Skeletal muscle cell (primary cell): ENCODE results near the gene MACROD2.

Source experiments
- DNase-seq: peaks from one replicate; pipeline ENCODE4 v3.0.0-alpha.2; 2010; ENCODE audit warnings: low read depth
- H3K4me3 ChIP-seq: 2 replicates; pipeline ENCODE4 v1.5.1; 2011; ENCODE audit warnings: low read depth, mild to moderate bottlenecking, control low read depth, low read length, moderate library complexity

Gene MACROD2

DNA sequence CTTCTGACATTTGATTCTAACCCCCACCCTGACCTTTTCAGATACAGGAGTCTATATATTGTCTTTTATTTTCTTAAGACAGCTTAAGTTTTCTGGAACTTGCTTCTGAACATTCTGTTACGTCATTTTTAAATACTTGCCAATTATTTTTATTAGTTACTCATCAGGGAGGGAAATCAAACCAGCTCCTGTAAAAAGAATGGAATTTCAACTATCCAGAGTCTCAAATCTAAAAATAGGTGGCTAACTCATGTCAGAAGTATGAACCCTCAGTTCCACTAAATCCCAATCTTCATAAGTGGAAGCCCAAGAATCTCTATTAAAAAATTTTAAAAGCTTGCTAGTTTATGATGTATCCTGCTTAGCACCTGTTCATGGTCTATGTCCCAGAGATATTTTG is 1677.9 kb downstream of the MACROD2 start:
- H3K4me3 ChIP-seq: no peak overlapping the region
- DNase-seq: peak; percentile 39

DNA sequence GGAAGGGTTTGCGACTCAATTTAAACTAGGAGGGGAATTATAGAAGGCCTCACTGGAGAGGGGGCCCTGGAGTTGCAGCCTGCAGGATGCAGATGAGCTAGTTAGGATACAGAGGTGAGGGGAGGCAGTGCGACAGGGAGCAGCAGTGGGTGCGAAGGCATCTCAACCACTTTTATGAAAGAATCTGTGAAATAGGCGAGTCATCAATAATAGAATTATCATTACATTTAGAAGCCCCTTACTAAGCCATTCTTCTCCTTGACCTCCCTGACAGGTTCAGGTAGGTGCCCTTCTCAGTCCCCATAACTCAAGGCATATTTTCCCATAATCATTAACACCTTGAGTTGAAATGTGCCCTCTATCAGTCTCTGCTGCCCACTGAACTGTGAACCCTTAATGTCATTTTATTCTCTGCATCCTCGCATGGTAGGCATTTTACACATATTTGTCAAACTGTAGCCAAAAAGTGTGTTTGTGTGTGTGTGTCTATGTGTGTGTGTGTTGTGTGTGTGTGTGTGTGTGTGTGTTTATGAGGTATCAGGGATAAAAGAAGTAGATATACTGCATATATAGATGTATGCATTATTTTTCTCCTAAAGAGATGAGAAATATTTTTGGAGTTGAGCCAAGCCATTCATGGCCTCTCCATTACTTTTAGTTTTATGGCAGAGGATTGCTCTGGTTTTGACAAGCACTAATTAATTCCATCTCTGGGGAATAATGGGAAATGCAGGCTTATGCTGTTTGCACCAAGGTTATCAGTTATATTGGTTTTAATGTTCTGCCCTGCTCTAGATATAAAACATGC is 1679.1 kb downstream of the MACROD2 start:
- no peak overlapping the region for H3K4me3 ChIP-seq
- no peak for DNase-seq

DNA sequence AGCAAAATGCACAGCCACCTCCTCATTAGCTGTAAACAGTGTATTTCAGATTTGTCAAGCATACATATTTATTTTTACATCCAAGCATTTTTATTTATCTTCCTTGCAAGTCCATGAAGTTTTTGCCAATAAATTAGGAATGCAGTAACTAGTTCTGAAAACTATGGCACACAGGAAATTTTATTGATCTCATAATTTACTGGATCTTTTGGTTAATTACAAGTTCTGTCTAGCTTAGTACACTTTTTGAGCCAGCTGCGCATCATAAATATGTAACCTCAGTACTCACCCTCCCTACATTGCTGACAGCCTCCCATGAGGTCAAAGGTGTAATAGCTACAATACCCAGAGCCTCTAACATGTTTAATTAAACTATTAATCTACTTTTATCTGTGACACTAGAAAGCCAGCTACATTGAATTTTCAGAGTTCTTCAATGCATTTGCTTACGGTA is 1679.8 kb downstream of the MACROD2 start:
- DNase-seq: no peak
- H3K4me3 ChIP-seq: no peak overlapping the region

DNA sequence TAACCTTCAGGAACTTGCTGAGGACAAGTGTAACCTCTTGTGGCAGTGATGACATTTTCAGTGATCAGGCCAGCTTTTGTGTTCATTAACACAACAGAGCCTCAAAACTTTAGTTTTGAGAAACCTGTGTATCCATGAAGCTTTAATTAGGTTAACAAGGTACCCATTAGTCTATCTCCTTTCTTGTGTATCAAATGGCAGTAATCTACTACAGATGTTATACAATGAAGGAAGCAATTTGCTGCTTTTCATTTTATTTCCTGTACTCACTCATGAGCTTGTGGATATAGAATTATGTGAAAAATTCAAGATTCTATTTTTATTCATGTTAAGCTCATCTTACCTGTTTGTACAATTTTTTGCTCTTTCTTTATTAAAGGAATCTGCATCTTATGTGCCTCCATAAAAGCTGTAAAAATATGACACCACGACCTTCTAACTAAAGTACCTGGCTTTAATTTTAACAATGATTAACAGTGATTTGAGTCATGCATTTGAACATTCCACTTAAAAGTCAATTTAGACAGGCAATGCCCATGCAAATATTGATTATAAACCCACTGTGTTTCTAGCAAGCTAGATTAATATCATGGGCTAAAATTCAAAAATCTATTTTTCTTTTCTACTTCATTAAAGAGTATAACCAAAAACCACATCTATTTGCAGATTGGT is 1680.6 kb downstream of the MACROD2 start:
- no peak for DNase-seq

DNA sequence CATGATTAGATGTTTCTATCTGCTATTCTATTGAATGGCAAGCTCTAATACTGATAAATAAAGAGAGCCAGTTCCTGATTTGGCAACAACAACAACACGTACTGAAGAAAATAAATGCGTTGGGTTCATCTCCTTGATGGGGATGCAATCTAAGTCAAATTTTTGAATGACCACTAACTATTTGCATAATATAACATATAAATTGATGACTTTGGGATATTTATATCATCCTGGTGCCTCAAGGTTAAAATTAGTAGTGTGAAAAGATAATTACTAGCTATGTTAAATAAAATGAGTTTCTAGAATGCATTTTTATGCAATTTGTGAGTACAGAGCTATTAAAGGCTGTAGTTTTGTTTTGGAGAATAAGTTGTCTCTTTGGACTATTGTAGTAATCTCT is 1681.5 kb downstream of the MACROD2 start:
- no peak for DNase-seq
- no peak overlapping the region for H3K4me3 ChIP-seq

More for the DNA sequence above, 1680.6 kb downstream of the MACROD2 start:
- no peak overlapping the region for H3K4me3 ChIP-seq

DNA sequence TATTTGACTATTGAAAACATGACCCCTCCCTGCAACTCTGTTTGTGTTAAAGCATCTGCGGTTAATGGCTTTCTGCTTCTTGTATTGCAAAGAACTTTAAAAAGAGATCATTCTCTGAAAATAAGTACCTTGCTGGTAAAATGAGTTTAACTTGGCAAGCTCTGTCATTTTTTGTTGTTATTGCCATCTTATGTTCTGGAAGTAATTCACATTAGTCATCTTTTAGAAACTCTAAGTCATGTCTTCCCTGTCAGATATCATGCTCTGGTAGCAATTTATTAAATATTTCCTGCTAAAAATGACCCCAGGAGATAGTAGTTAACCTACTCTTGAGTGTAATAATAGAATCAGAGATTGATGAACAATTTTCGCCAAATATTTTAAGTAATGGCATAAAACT is 1687.4 kb downstream of the MACROD2 start:
- H3K4me3 ChIP-seq: no peak overlapping the region
- no peak for DNase-seq

DNA sequence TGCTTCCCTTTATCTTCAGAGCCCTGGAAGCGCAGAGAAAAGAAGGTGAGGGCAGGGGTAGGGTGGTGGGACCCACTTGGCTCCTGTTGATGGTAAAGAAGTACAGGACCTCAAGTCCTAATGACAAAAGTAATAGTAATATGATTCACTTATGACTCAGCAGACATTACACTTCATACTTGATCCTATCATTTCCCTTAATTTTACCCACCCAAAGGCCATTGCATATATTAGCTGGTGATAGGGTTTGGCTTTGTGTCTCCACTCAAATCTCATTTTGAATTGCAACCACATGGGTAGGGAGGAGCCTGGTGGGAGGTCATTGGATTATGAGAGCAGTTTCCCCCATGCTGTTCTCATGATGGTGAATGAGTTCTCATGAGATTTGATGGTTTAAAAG is 1697.3 kb downstream of the MACROD2 start:
- H3K4me3 ChIP-seq: no peak overlapping the region
- DNase-seq: no peak

DNA sequence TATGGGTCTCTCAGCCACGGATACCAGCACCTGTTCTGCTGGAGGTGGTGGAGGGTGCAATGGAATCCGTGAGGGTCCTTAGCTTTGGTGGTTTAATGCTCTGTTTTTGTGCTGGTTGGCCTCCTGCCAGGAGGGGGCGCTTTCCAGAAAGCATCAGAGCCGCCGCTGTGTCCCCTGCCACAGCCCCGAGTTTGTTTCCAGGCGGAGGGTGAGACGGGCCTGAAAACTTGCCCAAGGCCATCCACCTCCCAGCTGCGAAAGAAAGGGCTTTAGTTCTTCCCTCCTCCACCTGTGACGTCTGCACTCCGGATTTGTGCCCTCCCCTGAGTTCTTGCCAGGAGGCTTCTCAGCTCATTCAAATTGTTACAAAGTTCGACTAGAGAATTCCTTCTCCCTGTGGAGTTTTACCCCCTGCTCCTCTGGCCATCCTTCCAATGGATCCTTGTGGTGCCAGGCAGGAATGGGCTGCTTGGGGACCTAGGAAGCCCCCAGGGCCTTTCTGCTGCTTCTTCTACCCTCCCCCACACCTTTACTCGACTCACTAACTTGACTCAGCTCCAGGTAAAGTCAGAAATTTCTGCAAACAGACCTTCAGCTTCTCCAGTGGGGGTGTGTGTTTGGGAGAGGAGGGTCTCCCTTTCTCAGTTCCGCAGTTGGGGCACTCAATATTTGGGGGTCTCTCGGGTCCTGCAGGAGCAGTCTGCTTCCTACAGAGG is 1704.3 kb downstream of the MACROD2 start:
- DNase-seq: no peak

DNA sequence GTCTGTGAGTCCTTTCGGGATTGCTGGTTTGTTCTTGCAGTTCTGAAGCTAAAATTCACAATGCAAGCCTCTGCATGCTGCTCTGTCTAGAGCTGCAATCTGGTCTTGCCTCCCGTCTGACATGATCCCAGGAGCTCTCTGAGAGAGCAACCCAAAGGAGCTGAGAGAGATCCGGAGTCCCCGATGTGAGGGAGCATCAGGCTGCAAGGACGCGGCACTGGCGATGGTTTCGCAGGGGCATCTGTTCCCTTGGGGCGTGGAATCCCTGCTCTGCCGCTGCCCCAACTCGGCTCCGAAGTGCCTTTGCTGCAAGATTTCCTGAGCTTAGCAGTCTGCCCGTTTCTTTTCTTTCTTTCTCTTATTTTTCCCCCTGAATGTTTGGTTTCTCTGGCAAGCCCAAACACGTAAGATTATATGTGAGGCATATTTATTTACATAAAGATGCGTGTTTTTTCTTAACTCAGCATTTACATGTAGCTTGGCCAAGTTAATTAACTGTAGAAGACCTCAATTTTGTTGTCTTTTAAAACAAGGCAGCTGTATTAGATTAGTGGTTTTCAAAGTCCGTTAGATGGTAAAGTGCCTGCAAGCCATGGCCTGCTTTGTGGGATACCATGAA is 1704.9 kb downstream of the MACROD2 start:
- DNase-seq: no peak
- H3K4me3 ChIP-seq: no peak overlapping the region

More for the DNA sequence above, 1704.3 kb downstream of the MACROD2 start:
- H3K4me3 ChIP-seq: no peak overlapping the region

DNA sequence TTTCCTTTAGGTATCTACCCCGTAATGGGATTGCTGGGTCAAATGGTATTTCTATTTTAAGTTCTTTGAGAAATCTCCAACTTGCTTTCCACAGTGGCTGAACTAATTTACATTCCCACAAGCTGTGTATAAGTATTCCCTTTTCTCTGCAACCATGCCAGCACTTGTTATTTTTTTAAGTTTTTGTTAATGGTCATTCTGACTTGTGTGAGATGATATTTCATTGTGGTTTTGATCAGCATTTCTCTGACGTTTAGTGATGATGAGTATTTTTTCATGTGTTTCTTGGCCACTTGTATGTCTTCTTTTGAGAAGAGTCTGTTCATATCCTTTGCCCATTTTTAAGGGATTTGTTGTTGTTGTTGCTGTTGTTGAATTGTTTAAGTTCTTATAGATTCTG is 1706.8 kb downstream of the MACROD2 start:
- DNase-seq: peak; percentile 4

DNA sequence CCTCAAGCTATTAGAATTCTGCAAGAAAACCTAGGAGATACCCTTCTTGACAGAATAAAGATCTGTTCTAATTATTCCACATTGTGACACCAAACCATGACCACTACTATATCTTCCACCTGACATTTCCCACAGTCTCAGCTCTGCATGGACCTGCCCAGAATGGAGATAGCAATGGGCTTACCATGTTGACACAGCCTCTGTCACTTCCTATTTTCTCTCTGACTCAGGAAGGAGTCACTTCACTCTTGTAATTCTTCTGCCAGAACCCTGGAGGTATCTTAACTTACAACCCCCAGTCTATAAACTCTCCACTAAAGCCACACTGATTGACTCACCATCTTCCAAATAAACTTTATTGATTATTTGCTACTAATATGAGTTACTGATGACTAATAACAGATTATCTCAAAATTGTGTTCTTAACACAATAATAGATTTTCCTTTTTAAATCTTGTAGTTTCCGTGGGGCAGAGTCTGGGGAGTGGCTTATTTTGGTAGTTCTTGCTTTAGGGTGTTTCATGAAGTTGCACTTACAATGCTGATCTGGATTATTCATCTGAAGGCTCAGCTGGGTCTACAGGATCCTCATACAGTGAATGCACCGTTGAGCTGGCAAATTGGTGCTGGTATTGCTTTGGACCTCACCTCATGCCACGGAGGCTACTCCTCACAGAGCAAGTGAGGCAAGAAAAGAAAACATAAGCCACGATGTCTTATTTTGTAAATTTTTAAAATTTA is 1708.0 kb downstream of the MACROD2 start:
- peak; percentile 38 for DNase-seq
- H3K4me3 ChIP-seq: no peak overlapping the region

More for the DNA sequence above, 1706.8 kb downstream of the MACROD2 start:
- no peak overlapping the region for H3K4me3 ChIP-seq

DNA sequence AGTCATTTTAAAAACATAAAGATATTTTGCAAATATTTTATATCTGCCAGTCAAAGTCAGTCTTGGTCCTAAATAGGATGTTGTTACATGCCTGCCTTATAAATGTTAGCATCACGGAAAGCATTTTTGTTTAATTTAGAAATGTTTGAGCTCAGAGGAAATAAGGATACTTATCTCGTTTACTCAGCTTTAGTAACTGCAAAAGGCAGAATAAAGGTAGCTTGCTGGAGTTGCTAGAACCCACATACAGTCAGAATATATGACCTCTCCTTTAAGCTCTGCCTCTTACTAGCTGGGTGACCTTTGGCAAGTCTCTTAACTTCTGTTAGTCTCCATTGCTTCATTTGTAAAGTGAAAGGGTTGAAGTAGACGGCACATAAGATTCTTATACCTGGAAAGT is 1710.7 kb downstream of the MACROD2 start:
- no peak for DNase-seq
- H3K4me3 ChIP-seq: no peak overlapping the region

DNA sequence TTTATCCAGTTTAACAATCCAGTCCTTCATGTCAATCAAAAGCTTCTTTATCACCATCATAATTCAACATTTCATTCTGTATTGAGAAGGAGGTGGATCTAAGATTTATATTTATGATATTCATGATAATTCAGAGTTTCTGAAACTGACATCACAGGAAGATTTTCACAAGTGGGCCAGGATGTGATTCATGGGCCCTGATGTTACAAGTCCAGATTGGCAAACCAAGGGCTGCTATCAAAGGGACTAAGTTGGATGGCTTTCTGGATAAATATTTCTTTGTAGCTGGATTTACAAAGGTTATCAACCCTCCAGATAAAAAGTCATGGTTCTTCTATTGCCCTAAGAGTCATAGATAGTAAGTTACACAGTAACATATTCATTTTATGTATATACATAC is 1711.4 kb downstream of the MACROD2 start:
- no peak for DNase-seq
- no peak overlapping the region for H3K4me3 ChIP-seq

DNA sequence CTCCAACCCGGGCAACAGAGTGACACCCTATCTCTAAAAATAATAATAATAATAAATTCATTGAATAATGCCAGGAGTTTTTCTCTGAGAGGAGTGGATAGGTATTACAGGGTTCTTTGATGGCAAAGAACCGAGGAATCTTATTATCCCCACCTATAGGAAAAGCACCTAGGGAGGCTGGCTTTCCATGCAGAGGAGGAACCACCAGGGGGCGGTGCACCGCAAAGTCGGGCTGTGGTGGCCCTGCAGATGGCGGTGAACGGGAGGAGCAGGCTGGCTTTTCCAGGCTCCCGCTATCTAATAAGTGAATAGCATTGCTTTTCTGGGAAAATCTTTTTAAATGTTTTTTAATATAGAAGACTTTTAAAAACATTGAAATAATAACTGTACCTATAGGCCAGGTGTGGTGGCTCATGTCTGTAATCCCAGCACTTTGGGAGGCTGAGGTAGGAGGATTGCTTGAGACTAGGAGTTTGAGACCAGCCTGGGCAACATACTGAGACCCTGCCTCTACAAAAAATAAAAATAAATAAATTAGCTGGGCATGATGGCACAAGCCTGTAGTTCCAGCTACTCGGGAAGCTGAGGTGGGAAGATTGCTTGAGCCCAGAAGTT is 1713.8 kb downstream of the MACROD2 start:
- H3K4me3 ChIP-seq: no peak overlapping the region
- no peak for DNase-seq

DNA sequence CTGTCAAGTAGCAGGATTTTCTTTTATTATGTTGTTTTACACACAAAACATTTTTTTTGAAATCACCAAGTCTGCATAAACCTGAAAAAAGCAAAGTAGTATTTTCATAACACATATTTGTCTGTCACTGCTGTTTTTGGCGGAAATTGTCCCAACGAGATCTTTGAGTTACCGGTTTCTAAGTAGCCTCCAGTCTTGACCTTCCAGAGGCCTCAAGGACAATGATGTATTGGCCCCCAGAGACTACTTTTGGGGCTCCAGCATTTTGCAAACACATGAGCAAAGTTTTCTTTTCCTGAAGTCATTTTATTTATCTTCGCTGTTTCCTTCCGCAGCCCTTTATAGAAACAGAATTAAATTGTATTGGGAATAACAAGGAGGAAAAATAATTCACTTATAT is 1715.3 kb downstream of the MACROD2 start:
- H3K4me3 ChIP-seq: no peak overlapping the region
- DNase-seq: no peak

DNA sequence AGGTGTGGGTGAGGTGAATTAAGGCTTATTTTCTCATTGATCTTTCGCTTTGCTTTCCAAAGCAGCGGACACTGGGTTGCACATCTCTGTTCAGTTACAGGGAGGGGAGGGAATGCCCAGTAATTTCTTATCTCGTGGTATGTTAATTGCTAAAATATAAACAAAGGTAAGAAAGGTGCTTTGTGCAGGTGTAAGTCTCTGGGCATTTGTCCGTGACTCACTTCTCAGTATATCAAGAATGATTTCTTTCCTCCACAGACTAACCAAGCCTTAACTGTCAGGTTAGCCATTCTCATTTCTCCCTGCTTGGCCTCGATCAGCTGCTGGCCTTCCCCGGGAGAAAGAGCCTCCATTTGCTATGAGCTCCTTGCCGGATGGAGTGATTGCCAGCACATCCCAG is 1715.9 kb downstream of the MACROD2 start:
- no peak for DNase-seq
- no peak overlapping the region for H3K4me3 ChIP-seq

DNA sequence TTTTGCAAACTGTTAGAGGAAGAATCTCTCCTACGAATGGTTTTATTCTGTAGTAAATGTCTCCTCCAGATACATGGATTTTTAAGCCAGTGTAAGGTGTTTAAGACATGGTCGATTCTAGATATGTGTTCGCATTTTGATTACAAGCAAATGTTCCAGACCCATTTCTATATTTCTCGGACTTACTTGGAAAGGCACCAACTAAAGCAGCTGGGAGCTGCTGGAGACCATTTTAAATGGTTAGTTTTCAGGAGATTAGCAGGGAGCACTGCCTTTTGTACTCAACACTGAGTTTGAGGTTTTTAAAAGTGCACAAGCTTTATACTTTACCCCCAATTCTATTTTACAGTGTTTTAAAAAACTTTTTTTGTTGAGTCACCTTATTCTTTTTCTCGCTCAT is 1720.9 kb downstream of the MACROD2 start:
- DNase-seq: no peak
- H3K4me3 ChIP-seq: no peak overlapping the region

DNA sequence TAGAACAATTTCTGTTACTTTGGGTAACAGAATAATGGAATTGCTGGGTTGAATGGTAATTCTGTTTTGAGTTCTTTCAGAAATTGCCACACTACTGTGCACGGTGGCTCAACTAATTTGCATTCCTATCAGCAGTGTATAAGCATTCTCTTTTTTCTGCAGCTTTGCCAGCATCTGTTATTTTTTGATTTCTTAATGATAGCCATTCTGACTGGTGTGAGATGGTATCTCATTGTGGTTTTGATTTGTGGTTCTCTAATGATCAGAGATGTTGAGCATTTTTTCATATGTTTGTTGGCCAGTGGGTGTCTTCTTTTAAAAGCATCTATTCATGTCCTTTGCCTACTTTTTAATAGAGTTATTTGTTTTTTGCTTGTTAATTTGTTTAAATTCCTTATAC is 1731.1 kb downstream of the MACROD2 start:
- no peak overlapping the region for H3K4me3 ChIP-seq

DNA sequence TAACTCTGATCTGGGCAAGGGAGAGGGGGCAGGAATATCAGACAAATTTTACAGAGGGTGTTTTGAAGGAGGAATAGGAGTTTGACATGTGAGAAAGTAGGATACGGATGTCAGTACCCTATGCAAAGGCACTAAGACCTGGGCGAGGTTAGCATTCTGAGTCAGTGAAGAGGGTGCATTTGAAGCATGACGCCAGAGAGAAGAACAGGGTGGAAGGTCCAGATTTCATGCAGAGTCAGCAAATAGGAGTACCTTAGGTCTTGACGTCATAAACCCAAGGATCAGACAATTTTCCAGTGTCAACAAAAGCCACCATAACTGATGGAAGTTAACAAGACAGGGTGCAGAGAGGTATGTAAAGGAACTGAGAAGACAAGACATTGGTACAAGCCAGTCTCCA is 1738.7 kb downstream of the MACROD2 start:
- no peak overlapping the region for H3K4me3 ChIP-seq
- no peak for DNase-seq

More for the DNA sequence above, 1731.1 kb downstream of the MACROD2 start:
- DNase-seq: no peak
